Activated naive CD8-positive, alpha-beta T cell treated with anti-CD3 and anti-CD28 coated beads, Interleukin-2, amount 50 U/mL, for 24 hours (primary cell): Measurements from ENCODE around the gene SLC46A2.

Experiments used
- ATAC-seq: fragments of 150-1000 bp; cut with Tn5 transposase; one replicate; pipeline ENCODE4 v1.10.0; 2021
- DNase-seq: peaks from one replicate; pipeline ENCODE4 v3.0.0; 2021
- H3K27ac Mint-ChIP-seq: one replicate; pipeline ENCODE4 v1.8.0; 2021; ENCODE audit warnings: mild to moderate bottlenecking, mixed read lengths
- H3K27me3 Mint-ChIP-seq: one replicate; pipeline ENCODE4 v1.8.0; 2021; ENCODE audit warnings: mixed read lengths
- H3K36me3 Mint-ChIP-seq: one replicate; pipeline ENCODE4 v1.8.0; 2021; ENCODE audit warnings: low read depth, mixed read lengths
- H3K4me1 Mint-ChIP-seq: one replicate; pipeline ENCODE4 v1.8.0; 2021; ENCODE audit warnings: mixed read lengths
- H3K4me3 Mint-ChIP-seq: one replicate; pipeline ENCODE4 v1.8.0; 2021; ENCODE audit warnings: mild to moderate bottlenecking, moderate library complexity, mixed read lengths
- H3K9me3 Mint-ChIP-seq: one replicate; pipeline ENCODE4 v1.8.0; 2021; ENCODE audit warnings: mixed read lengths

SLC46A2 gene

GRCh38 chr9:112858005-112858404 is 32.7 kb downstream of the SLC46A2 start:
- Mint-ChIP-seq H3K27me3 (no peaks in the 10 kb centered on the region), H3K36me3 (peaks cover 2% of the 10 kb centered on the region), H3K27ac (no peak overlapping the region), H3K9me3 (no peaks in the 10 kb centered on the region), H3K4me1 (peaks cover 8% of the 10 kb centered on the region), H3K4me3 (no peak overlapping the region)
- no peak for DNase-seq
- no peak for ATAC-seq

GRCh38 chr9:112856843-112857242 is 33.8 kb downstream of the SLC46A2 start:
- Mint-ChIP-seq H3K27ac (no peak overlapping the region), H3K36me3 (peaks cover 2% of the 10 kb centered on the region)

DNA sequence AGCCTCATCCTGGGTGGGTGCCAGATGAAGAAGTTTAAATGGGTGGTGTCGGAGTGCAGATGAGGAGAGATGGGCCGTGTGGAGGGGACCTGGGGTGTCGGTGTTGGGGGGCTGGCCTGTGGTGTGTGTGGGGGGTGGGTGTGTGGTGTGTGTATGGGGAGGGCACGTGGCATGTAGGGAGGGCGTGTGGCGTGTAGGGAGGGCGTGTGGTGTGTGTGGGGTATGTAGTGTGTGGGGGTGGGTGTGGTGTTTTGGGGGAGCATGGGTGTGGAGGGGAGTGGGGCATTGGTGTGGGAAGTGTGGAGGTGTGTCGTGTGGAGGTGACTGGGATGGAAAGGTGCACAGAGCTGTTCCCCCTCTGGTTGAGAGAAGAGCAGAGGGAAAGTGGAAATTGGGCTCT is 34.5 kb downstream of the SLC46A2 start:
- Mint-ChIP-seq H3K27ac (no peak overlapping the region), H3K9me3 (no peaks in the 10 kb centered on the region), H3K27me3 (no peaks in the 10 kb centered on the region), H3K4me1 (peaks cover 5% of the 10 kb centered on the region), H3K36me3 (peaks cover 5% of the 10 kb centered on the region), H3K4me3 (no peak overlapping the region)
- DNase-seq (no peak), ATAC-seq (no peak)

More at GRCh38 chr9:112856843-112857242, 33.8 kb downstream of the SLC46A2 start:
- Mint-ChIP-seq H3K4me1 (peaks cover 5% of the 10 kb centered on the region), H3K4me3 (no peak overlapping the region), H3K9me3 (no peaks in the 10 kb centered on the region), H3K27me3 (no peaks in the 10 kb centered on the region)
- ATAC-seq (no peak), DNase-seq (no peak)

DNA sequence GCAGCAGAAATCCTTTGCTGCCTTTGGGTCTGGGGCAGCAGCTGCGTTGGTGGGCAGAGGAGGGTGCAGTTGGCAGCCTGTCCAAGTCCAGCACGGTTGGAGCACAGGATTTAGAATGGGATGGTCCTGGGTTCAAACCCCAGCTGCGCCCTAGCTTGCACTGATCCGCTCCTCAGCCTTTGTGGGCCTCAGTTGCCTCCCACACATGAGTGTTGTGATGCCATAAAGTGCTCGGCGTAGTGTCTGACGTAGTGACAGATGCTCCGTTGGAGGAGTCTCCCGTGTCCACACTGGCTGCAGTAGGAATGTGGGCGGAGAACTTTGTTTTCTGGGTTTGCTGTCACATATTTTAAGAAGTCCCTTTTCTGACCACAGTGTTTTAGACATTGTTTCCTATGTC is 36.0 kb downstream of the SLC46A2 start:
- Mint-ChIP-seq H3K36me3 (peaks cover 7% of the 10 kb centered on the region), H3K27ac (no peak overlapping the region)

GRCh38 chr9:112853882-112854585 is 36.6 kb downstream of the SLC46A2 start:
- DNase-seq (no peak), ATAC-seq (no peak)
- no peak overlapping the region for H3K27ac Mint-ChIP-seq

More for the DNA sequence above, 36.0 kb downstream of the SLC46A2 start:
- no peak for DNase-seq
- Mint-ChIP-seq H3K9me3 (no peaks in the 10 kb centered on the region), H3K27me3 (no peaks in the 10 kb centered on the region), H3K4me3 (no peak overlapping the region), H3K4me1 (peaks cover 3% of the 10 kb centered on the region)
- ATAC-seq, result no peak

DNA sequence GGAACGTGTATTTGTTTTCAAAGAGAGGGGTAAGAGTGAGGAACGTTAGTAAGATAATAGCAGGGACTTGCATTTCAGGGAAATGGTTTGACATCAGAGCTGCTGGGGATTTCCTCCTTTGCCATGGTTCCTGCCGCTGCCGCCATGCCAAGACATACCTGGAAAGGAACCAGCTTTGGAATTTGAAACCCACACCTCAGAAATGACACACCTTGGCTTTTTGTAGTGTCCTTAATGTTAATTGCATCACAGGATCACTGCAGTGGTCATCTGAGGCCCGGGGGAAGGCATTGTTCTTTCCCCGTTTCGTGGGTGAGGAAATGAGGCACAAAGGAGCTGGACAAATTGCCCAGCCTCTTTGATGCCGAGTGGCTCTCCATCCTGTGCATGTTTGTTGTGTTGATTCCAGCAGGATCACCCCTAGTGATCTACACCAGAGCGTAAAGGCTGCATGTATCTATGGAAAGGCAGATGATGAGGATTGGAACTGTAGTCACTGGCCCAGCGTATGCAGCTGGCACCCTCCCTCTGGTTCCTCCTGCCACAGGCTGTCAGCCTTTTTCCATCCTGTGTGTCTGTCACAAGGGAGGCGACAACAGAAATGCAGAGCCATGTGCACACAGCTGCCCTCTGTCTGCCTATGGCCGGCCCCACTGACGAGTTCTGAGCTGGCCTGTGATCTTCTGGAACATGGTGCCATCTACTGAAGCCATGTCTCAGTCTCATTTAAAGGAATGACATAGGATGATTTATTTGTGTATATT is 37.8 kb downstream of the SLC46A2 start:
- H3K9me3 Mint-ChIP-seq, result no peaks in the 10 kb centered on the region
- no peaks in the 10 kb centered on the region for H3K27me3 Mint-ChIP-seq
- no peak overlapping the region for H3K4me3 Mint-ChIP-seq
- no peak for DNase-seq
- peaks cover 7% of the 10 kb centered on the region for H3K36me3 Mint-ChIP-seq
- no peak overlapping the region for H3K27ac Mint-ChIP-seq
- ATAC-seq, result no peak
- H3K4me1 Mint-ChIP-seq, result no peaks in the 10 kb centered on the region

More at GRCh38 chr9:112853882-112854585, 36.6 kb downstream of the SLC46A2 start:
- Mint-ChIP-seq H3K4me1 (peaks cover 3% of the 10 kb centered on the region), H3K9me3 (no peaks in the 10 kb centered on the region), H3K4me3 (no peak overlapping the region), H3K27me3 (no peaks in the 10 kb centered on the region), H3K36me3 (peaks cover 7% of the 10 kb centered on the region)

DNA sequence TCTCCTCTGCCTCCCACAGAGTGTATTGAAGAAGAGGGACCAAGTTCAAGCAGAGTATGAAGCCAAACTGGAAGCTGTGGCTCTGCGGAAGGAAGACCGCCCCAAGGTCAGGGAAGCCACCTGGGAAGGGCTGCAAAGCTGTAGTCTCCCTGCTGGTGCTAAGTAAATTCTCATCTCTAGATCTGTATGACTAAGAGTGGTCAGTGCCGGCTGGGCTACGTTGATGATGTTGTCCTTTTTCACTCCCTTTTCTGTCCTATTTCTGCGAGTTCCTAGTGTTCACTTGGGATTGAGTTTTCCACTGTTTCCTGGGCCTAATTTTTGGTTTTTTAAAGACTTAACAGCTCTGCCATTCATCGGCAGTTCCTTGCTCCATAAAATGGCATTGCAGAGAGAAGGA is 39.8 kb downstream of the SLC46A2 start:
- Mint-ChIP-seq H3K4me1 (peaks cover 3% of the 10 kb centered on the region), H3K27ac (no peak overlapping the region), H3K9me3 (no peaks in the 10 kb centered on the region), H3K36me3 (peaks cover 12% of the 10 kb centered on the region), H3K4me3 (no peak overlapping the region), H3K27me3 (no peaks in the 10 kb centered on the region)
- DNase-seq, result no peak
- no peak for ATAC-seq

DNA sequence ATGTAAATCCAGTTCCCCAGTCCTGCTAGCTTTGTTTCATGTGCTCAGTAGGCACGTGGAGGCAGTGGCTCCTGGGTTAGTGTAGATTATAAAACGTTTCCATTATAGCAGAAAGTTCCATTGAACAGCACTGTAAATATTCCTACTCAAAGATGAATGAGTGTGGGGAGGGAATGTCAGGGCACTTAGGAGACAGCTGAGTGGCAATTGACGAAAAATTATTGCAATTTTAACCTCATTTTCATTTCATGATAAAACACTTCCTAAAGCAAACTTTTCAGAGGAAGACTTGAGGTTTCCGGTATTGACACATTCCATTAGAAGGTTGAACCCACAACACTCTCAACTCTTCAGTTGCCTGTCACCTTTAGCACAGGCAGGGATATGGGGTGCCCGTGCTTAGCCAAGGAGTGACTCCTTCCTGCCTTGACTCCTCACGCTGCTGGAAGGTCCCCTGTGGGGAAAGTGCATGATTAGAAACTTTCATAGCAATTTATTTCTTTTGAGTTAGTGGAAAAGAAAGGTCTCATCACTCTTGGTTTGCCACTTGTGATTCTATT is 41.2 kb downstream of the SLC46A2 start:
- peak; percentile 43 for ATAC-seq
- H3K27me3 Mint-ChIP-seq, result no peaks in the 10 kb centered on the region
- DNase-seq, result no peak

DNA sequence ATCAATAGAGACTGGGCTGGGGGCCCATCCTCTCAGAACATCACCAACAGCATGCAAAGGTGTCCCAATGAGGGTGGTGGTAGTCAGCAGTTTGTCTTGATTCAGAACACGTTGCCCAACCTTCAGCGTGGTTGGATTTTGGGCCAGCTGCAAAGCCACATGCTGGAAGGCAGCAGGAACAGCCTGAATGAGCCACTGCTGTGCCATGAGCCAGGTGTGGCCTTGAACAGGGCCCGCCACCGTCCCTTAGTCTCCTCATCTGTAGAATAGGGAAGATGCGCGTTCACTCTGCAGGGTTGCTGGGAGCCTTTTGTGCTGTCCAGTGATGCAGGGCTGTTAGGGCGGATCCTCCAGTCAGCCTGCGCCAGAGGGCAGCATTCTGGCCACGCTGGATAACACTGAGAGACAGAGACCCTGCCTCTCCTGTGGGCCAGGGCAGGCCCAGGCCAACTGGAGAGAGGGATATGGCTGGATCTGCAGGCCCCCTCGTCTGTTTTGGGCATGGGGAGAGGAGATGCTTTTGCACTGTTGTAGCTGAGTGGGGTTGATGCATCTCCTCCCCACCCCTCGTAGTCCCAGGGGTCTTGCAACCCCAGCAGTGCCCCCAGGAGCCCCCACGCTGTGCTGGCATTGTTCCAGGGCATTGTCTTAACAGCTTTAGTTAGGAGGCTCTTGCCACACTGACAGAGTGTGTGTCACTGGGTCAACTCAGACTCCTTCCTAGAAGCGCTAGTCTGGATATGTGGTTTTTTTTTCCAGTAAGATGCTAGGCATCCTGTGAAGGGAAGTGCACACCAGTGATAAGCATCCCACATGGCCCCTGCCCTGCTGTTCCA is 42.1 kb downstream of the SLC46A2 start:
- Mint-ChIP-seq H3K27me3 (no peaks in the 10 kb centered on the region), H3K36me3 (peaks cover 9% of the 10 kb centered on the region), H3K4me3 (no peak overlapping the region), H3K4me1 (peaks cover 14% of the 10 kb centered on the region), H3K27ac (no peak overlapping the region), H3K9me3 (no peaks in the 10 kb centered on the region)
- no peak for ATAC-seq
- no peak for DNase-seq

More for the DNA sequence above, 41.2 kb downstream of the SLC46A2 start:
- peaks cover 13% of the 10 kb centered on the region for H3K4me1 Mint-ChIP-seq
- H3K9me3 Mint-ChIP-seq, result no peaks in the 10 kb centered on the region
- H3K36me3 Mint-ChIP-seq, result peaks cover 12% of the 10 kb centered on the region
- H3K4me3 Mint-ChIP-seq, result no peak overlapping the region
- H3K27ac Mint-ChIP-seq, result no peak overlapping the region

GRCh38 chr9:112846528-112847488 is 43.9 kb downstream of the SLC46A2 start:
- Mint-ChIP-seq H3K4me1 (peaks cover 14% of the 10 kb centered on the region), H3K4me3 (no peak overlapping the region), H3K27ac (no peak overlapping the region), H3K9me3 (no peaks in the 10 kb centered on the region), H3K27me3 (no peaks in the 10 kb centered on the region), H3K36me3 (peaks cover 9% of the 10 kb centered on the region)
- no peak for ATAC-seq
- DNase-seq, result no peak

DNA sequence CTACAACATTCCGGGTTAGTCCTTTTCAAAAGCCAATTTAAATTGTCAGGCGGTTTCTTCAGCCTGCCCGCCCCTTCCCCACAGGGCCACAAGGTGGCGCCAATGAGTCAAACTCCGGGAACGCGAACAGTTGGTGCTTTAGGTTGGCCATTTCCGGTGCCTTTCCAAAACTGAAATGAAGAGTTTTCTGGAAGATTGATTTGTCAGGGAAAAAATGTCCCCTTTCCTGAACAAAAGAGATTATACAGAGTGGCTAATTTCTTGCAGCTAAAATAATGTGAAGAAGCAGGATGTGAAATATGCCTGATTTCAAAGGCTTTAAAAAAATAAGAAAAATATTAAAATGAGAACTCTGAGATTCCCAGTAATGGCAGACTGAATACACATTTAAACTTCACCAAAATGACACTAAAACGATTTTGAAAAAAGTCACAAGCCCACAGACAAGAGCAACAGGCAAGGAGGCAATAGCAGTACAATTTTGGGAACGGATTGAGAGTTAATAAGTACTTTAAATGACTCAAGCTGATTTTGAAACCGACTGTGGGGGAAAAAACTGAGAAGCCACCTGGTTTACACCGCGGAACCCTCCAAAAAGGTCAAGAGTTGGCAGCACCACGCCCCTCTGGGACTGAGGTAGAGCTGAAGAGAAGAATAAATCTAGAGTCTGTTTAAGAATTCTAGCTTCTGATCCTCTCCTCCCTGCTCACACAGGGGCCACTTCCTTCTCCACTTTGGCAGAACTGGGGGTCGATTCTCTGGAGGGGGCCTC is 45.7 kb downstream of the SLC46A2 start:
- no peaks in the 10 kb centered on the region for H3K27me3 Mint-ChIP-seq
- peaks cover 14% of the 10 kb centered on the region for H3K4me1 Mint-ChIP-seq
- H3K9me3 Mint-ChIP-seq, result no peaks in the 10 kb centered on the region
- peaks cover 4% of the 10 kb centered on the region for H3K36me3 Mint-ChIP-seq
- DNase-seq, result peak; percentile 85
- H3K27ac Mint-ChIP-seq, result no peak overlapping the region
- ATAC-seq, result peak; percentile 29
- H3K4me3 Mint-ChIP-seq, result no peak overlapping the region

- Mint-ChIP-seq H3K4me1 (peaks cover 12% of the 10 kb centered on the region), H3K9me3 (no peaks in the 10 kb centered on the region), H3K4me3 (no peak overlapping the region), H3K36me3 (peaks cover 12% of the 10 kb centered on the region), H3K27me3 (no peaks in the 10 kb centered on the region), H3K27ac (no peak overlapping the region)
- ATAC-seq (no peak), DNase-seq (no peak)
Observed at GRCh38 chr9:112842555-112842954, 48.1 kb downstream of the SLC46A2 start.

DNA sequence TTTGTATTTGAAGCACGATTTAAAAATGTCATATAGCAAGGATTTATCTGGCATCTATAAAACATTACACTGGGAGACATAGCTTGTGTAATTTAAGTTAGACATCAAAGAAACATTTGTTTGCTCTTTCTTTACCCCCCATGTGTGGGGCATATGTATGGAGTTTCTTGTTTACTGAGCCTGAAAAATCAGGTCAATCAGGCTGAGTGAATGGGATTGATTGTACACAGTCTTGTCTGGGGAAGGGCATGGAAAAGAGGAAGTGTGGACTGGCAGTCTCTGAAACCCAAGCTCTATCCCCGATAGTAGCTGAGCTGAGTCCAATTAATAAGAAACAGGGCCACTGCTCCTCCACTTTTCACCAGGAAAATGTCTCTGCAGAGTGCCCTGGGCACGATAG is 49.4 kb downstream of the SLC46A2 start:
- Mint-ChIP-seq H3K36me3 (peaks cover 14% of the 10 kb centered on the region), H3K27ac (no peak overlapping the region), H3K4me1 (peaks cover 12% of the 10 kb centered on the region), H3K9me3 (no peaks in the 10 kb centered on the region), H3K27me3 (no peaks in the 10 kb centered on the region), H3K4me3 (no peak overlapping the region)
- ATAC-seq (no peak), DNase-seq (no peak)
